IPS DF 4.7 (cell line): ENCODE data around the gene MMRN2.

Experiments
- DNase-seq: peaks from one replicate; pipeline ENCODE4 v3.0.0-alpha.2; 2013; ENCODE audit warnings: low spot score; ENCODE audit errors: extremely low read depth

The MMRN2 gene

DNA sequence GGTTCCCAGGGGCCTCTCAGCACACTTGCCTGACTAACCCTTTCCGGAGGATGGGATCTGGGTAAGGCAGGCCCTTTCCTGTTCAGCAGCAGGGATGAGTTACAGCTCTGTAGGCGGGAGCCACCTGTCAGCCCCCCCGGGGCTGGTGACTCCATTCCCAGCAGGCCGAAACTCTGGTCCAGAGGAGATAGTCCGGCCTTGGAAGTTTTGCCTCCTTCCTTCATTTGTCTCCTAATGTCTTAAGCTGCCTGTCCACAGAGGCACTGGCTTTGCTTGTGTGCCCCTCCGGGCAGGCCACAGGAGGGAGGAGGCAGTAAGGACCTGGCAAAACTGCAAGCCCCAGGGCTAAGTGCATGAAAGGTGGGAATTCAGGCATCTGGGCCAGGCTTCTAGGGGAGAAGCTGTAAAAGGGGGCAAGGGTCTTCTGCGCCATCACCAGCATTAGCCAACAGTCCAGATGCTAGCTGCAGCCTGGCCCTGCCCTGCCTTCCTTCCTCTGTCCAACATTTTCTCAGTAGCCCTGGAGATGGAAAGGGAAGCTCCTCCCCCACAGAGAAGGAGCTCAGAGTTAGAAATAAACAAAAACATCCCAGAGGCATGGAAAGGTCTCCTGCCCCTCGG, 12.1 kb upstream of the MMRN2 start:
- no peak for DNase-seq

DNA sequence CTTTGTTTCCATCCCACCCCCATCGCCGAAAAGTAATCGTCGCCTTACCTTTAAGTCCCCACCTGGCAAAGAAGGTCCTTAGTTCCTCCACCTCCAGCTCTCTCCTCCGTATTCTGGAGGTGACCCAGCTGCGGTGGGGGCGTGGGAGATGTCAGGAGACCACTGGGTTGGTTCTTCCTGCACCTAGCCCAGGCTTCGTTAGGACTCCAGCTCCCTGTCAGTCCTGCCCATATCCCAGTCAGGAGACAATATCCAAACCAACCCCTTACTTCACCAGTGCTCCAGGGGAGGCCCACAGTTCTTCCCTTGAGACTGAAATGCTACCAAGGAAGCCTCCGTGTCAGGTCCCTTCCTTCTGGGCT, 11.6 kb upstream of the MMRN2 start:
- DNase-seq, result no peak

DNA sequence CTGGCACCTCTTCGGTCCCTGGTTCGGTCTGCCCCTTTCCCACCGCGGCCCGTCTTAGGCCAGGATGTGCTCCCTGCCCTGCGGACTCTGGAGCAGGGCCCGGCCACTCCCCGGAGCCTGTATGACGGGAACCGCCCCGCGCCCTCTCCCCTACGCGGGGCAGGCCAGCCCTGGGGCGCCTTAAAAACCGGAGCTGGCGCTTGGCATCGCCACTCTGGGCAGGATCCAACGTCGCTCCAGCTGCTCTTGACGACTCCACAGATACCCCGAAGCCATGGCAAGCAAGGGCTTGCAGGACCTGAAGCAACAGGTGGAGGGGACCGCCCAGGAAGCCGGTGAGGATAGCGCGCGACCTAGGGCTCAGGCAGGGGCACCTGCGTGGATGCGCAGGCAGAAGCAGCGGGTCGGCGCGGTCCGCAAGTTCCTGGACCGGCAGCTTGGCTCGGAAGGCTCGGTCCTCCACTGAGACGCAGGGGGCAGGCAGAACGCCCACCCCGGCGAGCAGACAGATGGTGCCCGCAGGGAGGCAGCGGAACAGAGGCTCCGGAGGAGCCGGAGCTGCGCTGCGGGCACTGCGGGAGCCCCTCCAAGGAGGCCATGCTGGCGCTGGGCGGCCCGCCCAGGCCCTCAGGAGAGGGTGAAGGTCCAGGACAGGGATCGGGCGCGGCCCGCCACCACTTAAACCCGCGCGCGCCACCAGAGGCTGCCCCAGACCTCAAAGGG, 11.0 kb upstream of the MMRN2 start, which contains the start of gene ADIRF:
TSS of gene ADIRF (plus strand) at position 212 of the 723 bp plus-strand sequence. CDS start at position 275, 63 bp downstream.
- DNase-seq, result no peak

GRCh38 chr10:86967481-86967941, 10.1 kb upstream of the MMRN2 start:
- DNase-seq, result no peak

DNA sequence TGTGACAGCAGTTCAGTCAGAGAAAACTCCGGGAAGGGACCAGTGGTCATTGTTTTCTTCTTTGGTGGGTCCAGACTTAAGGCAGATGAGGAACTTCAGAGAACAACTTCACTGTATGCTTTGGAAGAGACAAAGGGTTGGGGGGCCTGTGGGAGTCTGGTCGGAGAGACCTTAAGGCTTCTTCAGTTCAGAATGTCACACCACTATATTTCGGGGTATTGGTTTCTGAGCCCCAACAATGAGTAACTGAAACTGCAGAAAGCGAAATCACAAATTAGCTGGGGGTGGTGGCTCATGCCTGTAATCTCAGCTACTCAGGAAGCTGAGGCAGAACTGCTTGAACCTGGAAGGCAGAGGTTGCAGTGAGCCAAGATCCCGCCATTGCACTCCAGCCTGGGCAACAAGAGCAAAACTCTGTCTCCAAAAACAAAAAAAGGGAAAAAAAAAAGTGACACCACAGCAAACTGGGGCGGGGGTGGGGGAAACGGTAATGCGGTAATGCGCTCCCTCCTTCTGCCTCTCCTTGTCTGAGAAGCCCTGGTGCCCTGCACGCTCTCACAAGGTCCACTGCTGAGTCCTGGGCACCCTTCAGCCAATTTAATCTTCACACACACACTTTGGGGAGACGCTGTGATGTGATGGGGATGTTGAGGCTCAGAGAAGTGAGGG, 8.7 kb upstream of the MMRN2 start:
- no peak for DNase-seq

- no peak for DNase-seq
Observed at GRCh38 chr10:86964847-86965190, 7.4 kb upstream of the MMRN2 start.

DNA sequence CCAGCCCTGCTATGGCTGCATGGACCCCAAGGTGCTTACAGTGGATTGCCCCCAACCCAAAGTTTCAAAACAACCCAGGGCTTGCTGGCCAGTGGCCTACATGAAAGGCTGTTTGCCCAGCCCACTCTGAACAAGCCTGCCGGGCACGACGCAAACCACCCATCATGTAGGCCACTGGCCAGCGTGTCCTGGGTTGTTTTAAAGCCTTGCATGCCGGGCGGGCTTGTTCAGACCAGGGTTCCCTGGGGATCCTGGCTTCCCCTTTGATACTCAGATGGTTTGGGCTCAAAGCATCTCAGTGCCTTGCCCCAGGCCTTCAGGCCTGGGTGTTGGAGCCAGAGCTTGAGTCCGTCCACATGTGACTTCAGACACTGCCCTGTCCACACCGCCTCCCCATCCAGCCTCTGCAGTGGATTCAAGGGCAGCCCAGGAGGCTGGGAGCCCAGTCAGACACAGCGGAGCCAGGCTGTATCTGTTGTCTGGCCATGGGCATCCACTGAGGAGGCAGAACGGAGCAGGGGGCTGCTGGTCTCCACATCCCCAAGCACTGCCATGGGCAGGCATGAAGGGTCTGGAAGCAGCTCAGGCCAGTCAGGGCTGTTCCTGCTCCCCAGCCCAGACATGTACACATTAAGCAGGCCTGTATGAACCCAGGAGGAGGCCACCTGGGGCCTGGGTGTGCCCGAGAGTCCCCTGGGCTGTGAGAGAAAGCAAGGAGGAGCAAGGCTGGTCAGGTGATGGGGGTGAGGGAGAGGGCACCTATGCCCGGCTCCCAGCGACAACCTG, 6.8 kb upstream of the MMRN2 start:
- DNase-seq, result no peak

DNA sequence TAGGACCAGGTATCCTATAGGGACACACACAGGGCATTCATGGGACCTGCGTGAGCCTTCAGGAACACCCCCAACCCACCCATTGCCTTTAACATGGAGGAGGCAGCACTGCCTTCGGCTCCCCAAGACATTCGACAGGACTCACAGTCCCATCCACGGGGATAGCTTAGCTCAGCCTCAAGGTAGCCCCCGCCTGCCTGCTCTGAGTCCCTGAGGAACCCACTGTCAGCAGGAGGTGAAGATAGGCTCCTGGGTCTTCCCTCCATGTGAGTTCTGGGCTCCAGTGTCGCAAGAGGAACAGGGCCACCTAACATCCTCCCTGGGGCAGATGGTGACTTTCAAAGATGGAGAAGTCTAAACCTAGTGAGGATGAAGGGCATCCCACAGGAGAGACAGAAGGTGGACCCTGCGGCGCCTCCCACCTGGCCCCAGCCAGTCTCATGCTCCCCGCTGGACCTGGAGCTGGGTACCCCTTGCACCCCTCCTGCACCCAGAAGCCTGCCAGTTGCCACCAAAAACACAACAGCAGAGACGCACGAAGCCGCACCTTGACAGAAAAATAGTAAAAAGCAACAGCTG, 6.0 kb upstream of the MMRN2 start:
- DNase-seq, result no peak

- DNase-seq, result no peak
Observed at GRCh38 chr10:86962981-86963310, 5.5 kb upstream of the MMRN2 start.

GRCh38 chr10:86962136-86962980, 4.9 kb upstream of the MMRN2 start:
- DNase-seq, result no peak

GRCh38 chr10:86961481-86962091, 4.2 kb upstream of the MMRN2 start:
- DNase-seq, result no peak

GRCh38 chr10:86960863-86961434, 3.5 kb upstream of the MMRN2 start:
- no peak for DNase-seq

DNA sequence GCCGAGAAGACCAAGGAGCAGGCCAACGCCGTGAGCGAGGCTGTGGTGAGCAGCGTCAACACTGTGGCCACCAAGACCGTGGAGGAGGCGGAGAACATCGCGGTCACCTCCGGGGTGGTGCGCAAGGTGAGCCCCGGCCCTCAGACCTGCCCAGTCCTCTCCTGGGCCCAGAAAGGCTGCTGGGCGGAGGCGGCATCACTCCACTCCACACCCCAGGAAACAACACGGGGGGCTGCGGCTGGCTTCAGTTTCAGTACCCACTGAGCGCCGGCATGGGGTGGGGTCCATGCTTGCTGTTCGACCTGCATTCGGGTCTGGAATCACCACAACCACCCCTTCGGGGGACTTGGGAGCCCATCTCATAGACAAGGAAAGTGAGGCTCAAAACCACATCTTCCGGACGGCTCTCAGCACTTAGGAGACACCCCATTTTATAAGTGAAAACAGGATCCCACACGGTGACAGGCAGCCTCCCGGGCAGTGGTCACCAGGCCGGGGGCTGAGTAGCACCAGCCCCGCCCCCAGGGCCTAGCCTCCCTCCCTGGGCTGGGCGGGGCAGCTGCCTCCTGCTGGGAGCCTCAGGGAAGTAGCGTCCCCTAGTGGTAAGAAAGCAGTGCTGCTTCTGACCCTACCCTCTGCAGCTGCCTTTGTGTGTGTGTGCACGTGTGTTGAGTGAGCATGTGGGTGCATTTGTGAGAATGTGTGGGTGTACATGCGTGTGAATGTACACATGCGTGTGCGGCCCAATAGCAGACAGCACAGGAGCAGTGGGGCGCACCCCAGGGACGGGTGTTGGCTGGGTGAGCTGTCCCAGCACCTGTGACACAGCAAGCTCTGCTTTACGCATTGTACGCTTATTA, 2.8 kb upstream of the MMRN2 start:
- no peak for DNase-seq

GRCh38 chr10:86959737-86960002, 2.3 kb upstream of the MMRN2 start:
- no peak for DNase-seq

DNA sequence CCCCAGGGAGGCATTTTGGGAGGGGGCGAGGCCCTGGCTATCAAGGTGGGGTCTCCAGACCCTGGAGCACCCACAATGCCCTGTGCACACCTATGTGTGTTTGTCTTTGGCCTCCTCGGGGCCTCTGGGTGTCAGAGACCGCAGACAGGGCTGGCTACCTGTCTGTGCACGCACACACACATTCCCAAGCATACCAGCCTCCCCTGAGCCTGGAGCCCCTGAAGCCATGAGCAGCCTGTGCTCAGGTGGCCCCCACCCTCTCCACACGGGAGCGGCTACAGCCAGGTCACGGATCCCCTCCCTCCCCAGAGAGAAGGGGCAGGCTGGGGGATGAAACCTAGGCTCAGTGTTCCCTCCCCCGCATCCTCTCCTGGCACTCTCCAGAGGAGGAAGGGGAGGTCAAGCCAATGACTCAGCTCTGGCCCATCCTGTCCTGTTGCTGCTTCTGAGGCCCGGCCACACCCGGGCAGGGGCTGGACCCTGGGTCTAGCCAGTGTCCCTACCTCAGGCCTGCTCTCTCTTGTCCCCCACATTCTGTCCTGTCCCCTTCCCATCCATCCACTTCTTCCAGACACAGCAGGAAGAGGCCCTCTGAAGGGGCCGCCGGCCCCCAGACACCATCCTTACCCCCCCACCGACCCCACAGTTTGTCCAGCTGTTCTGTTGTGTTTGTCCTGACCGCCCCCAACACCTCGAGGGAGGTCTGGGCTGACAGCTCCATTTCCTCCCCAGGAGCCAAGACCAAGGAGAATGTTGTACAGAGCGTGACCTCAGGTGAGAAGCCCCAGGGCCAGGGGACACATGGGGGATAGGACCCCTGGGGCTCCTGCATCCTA, 1.7 kb upstream of the MMRN2 start:
- no peak for DNase-seq

- DNase-seq, result no peak
Observed at GRCh38 chr10:86958116-86958900, 893 bp upstream of the MMRN2 start, which contains the start of gene SNCG. TSS of gene SNCG (plus strand) at chr10:86958599. CDS start at chr10:86958698, 99 bp downstream.

GRCh38 chr10:86956848-86957448, 467 bp downstream of the MMRN2 start:
- no peak for DNase-seq
